ENCODE results near the gene OSBP2.

OSBP2 gene

GRCh38 chr22:30829901-30830550, 135.4 kb downstream of the OSBP2 start:
- Histone ChIP-seq H3K79me2 (ENCODE audit: insufficient read depth, low read length) (no peaks in the 10 kb centered on the region), H4K20me1 (ENCODE audit: insufficient read depth, low read length) (no peaks in the 10 kb centered on the region), H3K27me3 (ENCODE audit: insufficient read depth, low read length) (no peaks in the 10 kb centered on the region), H3F3A (ENCODE audit: insufficient read depth, low read length) (no peaks in the 10 kb centered on the region), H3K4me1 (ENCODE audit: insufficient read depth, low read length, severe bottlenecking) (no peaks in the 10 kb centered on the region), H3K27ac (ENCODE audit: low read depth, low read length, poor library complexity, severe bottlenecking) (no peak overlapping the region), H3K9me2 (ENCODE audit: low read depth, low read length) (no peaks in the 10 kb centered on the region), H3K4me2 (ENCODE audit: low read length) (no peak overlapping the region), H3K36me3 (ENCODE audit: insufficient read depth, low read length) (no peaks in the 10 kb centered on the region), H3K9ac (ENCODE audit: low read length) (no peak overlapping the region), H3K4me3 (ENCODE audit: low read depth, low read length, poor library complexity, severe bottlenecking) (no peak overlapping the region), H3K9me3 (ENCODE audit: low read length) (no peaks in the 10 kb centered on the region), H2AFZ (ENCODE audit: low read length) (no peak overlapping the region)
- no peak for TF ChIP-seq EZH2 (IDR thresholded peaks at IDR 0.05; ENCODE audit: borderline replicate concordance, low read length)
- no peak for TF ChIP-seq CTCF (IDR thresholded peaks at IDR 0.05; ENCODE audit: low read length)

- H3K9me2 ChIP-seq (ENCODE audit: low read depth, low read length), result no peaks in the 10 kb centered on the region
- H3K4me1 ChIP-seq (ENCODE audit: insufficient read depth, low read length, severe bottlenecking), result no peaks in the 10 kb centered on the region
- no peak overlapping the region for H3K4me2 ChIP-seq (ENCODE audit: low read length)
- H3F3A ChIP-seq (ENCODE audit: insufficient read depth, low read length), result no peaks in the 10 kb centered on the region
- no peak overlapping the region for H3K4me3 ChIP-seq (ENCODE audit: low read depth, low read length, poor library complexity, severe bottlenecking)
- H3K79me2 ChIP-seq (ENCODE audit: insufficient read depth, low read length), result no peaks in the 10 kb centered on the region
- no peaks in the 10 kb centered on the region for H3K36me3 ChIP-seq (ENCODE audit: insufficient read depth, low read length)
- H4K20me1 ChIP-seq (ENCODE audit: insufficient read depth, low read length), result no peaks in the 10 kb centered on the region
- no peak overlapping the region for H2AFZ ChIP-seq (ENCODE audit: low read length)
- no peaks in the 10 kb centered on the region for H3K27me3 ChIP-seq (ENCODE audit: insufficient read depth, low read length)
- H3K9me3 ChIP-seq (ENCODE audit: low read length), result no peaks in the 10 kb centered on the region
- H3K27ac ChIP-seq (ENCODE audit: low read depth, low read length, poor library complexity, severe bottlenecking), result no peak overlapping the region
- TF ChIP-seq EZH2 (IDR thresholded peaks at IDR 0.05; ENCODE audit: borderline replicate concordance, low read length) (no peak), CTCF (IDR thresholded peaks at IDR 0.05; ENCODE audit: low read length) (no peak)
- no peak overlapping the region for H3K9ac ChIP-seq (ENCODE audit: low read length)
These were observed 136.2 kb downstream of the OSBP2 start for GRCh38 chr22:30830907-30831306.

- no peaks in the 10 kb centered on the region for H3K36me3 ChIP-seq (ENCODE audit: insufficient read depth, low read length)
- H3K4me2 ChIP-seq (ENCODE audit: low read length), result no peak overlapping the region
- H3K9me3 ChIP-seq (ENCODE audit: low read length), result no peaks in the 10 kb centered on the region
- no peaks in the 10 kb centered on the region for H3K27me3 ChIP-seq (ENCODE audit: insufficient read depth, low read length)
- H3K4me3 ChIP-seq (ENCODE audit: low read depth, low read length, poor library complexity, severe bottlenecking), result no peak overlapping the region
- H3K9ac ChIP-seq (ENCODE audit: low read length), result no peak overlapping the region
- TF ChIP-seq EZH2 (IDR thresholded peaks at IDR 0.05; ENCODE audit: borderline replicate concordance, low read length) (no peak), CTCF (IDR thresholded peaks at IDR 0.05; ENCODE audit: low read length) (no peak)
- no peaks in the 10 kb centered on the region for H3F3A ChIP-seq (ENCODE audit: insufficient read depth, low read length)
- no peaks in the 10 kb centered on the region for H3K79me2 ChIP-seq (ENCODE audit: insufficient read depth, low read length)
- H3K27ac ChIP-seq (ENCODE audit: low read depth, low read length, poor library complexity, severe bottlenecking), result no peak overlapping the region
- H2AFZ ChIP-seq (ENCODE audit: low read length), result no peak overlapping the region
- no peaks in the 10 kb centered on the region for H4K20me1 ChIP-seq (ENCODE audit: insufficient read depth, low read length)
- no peaks in the 10 kb centered on the region for H3K9me2 ChIP-seq (ENCODE audit: low read depth, low read length)
- no peaks in the 10 kb centered on the region for H3K4me1 ChIP-seq (ENCODE audit: insufficient read depth, low read length, severe bottlenecking)
These were observed 137.8 kb downstream of the OSBP2 start for GRCh38 chr22:30832407-30832987.

Data from OCI-LY1 (cell line).